Activated naive CD4-positive, alpha-beta T cell treated with anti-CD3 and anti-CD28 coated beads, Interleukin-2, amount 50 U/mL, for 72 hours (primary cell): ENCODE results near the gene OSBPL3. TPM values are rescaled to one million over a fixed set of nuclear protein-coding genes. Genes with fewer than 3 reads are reported as not detected.
"Not testable (repeated sequence)": the region's sequence is repeated elsewhere in the genome, so short reads cannot be mapped to it uniquely, and the experiment has no call there.

ENCODE experiments used
- ATAC-seq, 2 donors: fragments of 150-1000 bp; cut with Tn5 transposase; 2 replicates each; pipeline ENCODE4 v1.10.0; 2021; ENCODE audit warnings: mild to moderate bottlenecking in 2 of 2, moderate library complexity in 2 of 2
- DNase-seq, 2 donors: peaks; one replicate each; pipeline ENCODE4 v3.0.0; 2021 to 2022; ENCODE audit warnings: low spot score in 2 of 2
- H3K27ac Mint-ChIP-seq, 2 donors: one replicate each; pipeline ENCODE4 v1.8.0; 2022; ENCODE audit warnings: mild to moderate bottlenecking in 2 of 2, mixed read lengths in 2 of 2
- H3K36me3 Mint-ChIP-seq, 2 donors: one replicate each; pipeline ENCODE4 v1.8.0; 2022; ENCODE audit warnings: mixed read lengths in 2 of 2
- H3K9me3 Mint-ChIP-seq, 2 donors: one replicate each; pipeline ENCODE4 v1.8.0; 2022; ENCODE audit warnings: mixed read lengths in 2 of 2
- total RNA-seq, 2 donors: library from RNA; stranded (reverse); gene quantifications; one replicate each; pipeline ENCODE4 v1.2.3, GENCODE V29; 2022

OSBPL3 gene
- total RNA-seq, 2 donors from 2014 or later = 42.2 to 52.0 TPM

- ATAC-seq (peak; percentile 63 to 91), DNase-seq (no peak)
- H3K9me3 Mint-ChIP-seq = no peaks in the 10 kb centered on the region
- peak overlapping the region; percentile 82 to 84 for H3K27ac Mint-ChIP-seq
- H3K36me3 Mint-ChIP-seq = peaks cover 0 to 17% of the 10 kb centered on the region in 2 donors
These were observed 59.3 kb downstream of the OSBPL3 start for GRCh38 chr7:24920451-24921361.

- no peak for DNase-seq
- Mint-ChIP-seq H3K27ac (peak overlapping the region in 1 of 2 donors; percentile 59), H3K9me3 (no peaks in the 10 kb centered on the region), H3K36me3 (peaks cover 0 to 30% of the 10 kb centered on the region in 2 donors)
- peak in 1 of 2 donors; percentile 68 for ATAC-seq
These were observed 62.3 kb downstream of the OSBPL3 start for GRCh38 chr7:24917510-24918239.

GRCh38 chr7:24916463-24917040 is 63.4 kb downstream of the OSBPL3 start:
- H3K36me3 Mint-ChIP-seq = peaks cover 0 to 30% of the 10 kb centered on the region in 2 donors
- H3K27ac Mint-ChIP-seq = peak overlapping the region in 1 of 2 donors; percentile 48
- DNase-seq (no peak), ATAC-seq (peak in 1 of 2 donors; percentile 52)
- no peaks in the 10 kb centered on the region for H3K9me3 Mint-ChIP-seq

- Mint-ChIP-seq H3K36me3 (peaks cover 0 to 30% of the 10 kb centered on the region in 2 donors), H3K27ac (no peak overlapping the region), H3K9me3 (no peaks in the 10 kb centered on the region)
- ATAC-seq (no peak), DNase-seq (no peak)
These were observed 65.5 kb downstream of the OSBPL3 start for GRCh38 chr7:24914465-24914859.

GRCh38 chr7:24913801-24914464 is 66.0 kb downstream of the OSBPL3 start:
- DNase-seq = no peak
- H3K9me3 Mint-ChIP-seq = no peaks in the 10 kb centered on the region
- no peak for ATAC-seq
- H3K27ac Mint-ChIP-seq = no peak overlapping the region
- H3K36me3 Mint-ChIP-seq = peaks cover 0 to 30% of the 10 kb centered on the region in 2 donors

GRCh38 chr7:24912874-24913514 is 67.0 kb downstream of the OSBPL3 start:
- H3K9me3 Mint-ChIP-seq = no peaks in the 10 kb centered on the region
- no peak for DNase-seq
- H3K27ac Mint-ChIP-seq = no peak overlapping the region
- H3K36me3 Mint-ChIP-seq = peaks cover 0 to 21% of the 10 kb centered on the region in 2 donors
- no peak for ATAC-seq

GRCh38 chr7:24912424-24912823 is 67.6 kb downstream of the OSBPL3 start:
- DNase-seq (no peak), ATAC-seq (no peak)
- Mint-ChIP-seq H3K27ac (no peak overlapping the region), H3K36me3 (peaks cover 0 to 21% of the 10 kb centered on the region in 2 donors), H3K9me3 (no peaks in the 10 kb centered on the region)

- ATAC-seq (no peak), DNase-seq (no peak)
- Mint-ChIP-seq H3K27ac (no peak overlapping the region), H3K36me3 (peaks cover 0 to 17% of the 10 kb centered on the region in 2 donors), H3K9me3 (no peaks in the 10 kb centered on the region)
These were observed 68.8 kb downstream of the OSBPL3 start for GRCh38 chr7:24911213-24911603.

- Mint-ChIP-seq H3K9me3 (no peaks in the 10 kb centered on the region), H3K36me3 (peaks cover 0 to 13% of the 10 kb centered on the region in 2 donors), H3K27ac (peak overlapping the region; percentile 40 to 51)
- ATAC-seq (no peak), DNase-seq (no peak)
These were observed 69.3 kb downstream of the OSBPL3 start for GRCh38 chr7:24910551-24911212.

- Mint-ChIP-seq H3K27ac (no peak overlapping the region), H3K9me3 (peaks cover 0 to 4% of the 10 kb centered on the region in 2 donors), H3K36me3 (peaks cover 4 to 13% of the 10 kb centered on the region in 2 donors)
- DNase-seq (no peak), ATAC-seq (no peak)
These were observed 71.3 kb downstream of the OSBPL3 start for GRCh38 chr7:24908727-24909126.

- peak in 1 of 2 donors; percentile 1 for ATAC-seq
- Mint-ChIP-seq H3K27ac (no peak overlapping the region), H3K9me3 (peaks cover 1 to 6% of the 10 kb centered on the region in 2 donors), H3K36me3 (peaks cover 5 to 17% of the 10 kb centered on the region in 2 donors)
- DNase-seq = no peak
These were observed 71.8 kb downstream of the OSBPL3 start for GRCh38 chr7:24908166-24908565.

- Mint-ChIP-seq H3K36me3 (peaks cover 9 to 21% of the 10 kb centered on the region in 2 donors), H3K27ac (no peak overlapping the region), H3K9me3 (peaks cover 4 to 8% of the 10 kb centered on the region in 2 donors)
- peak in 1 of 2 donors; percentile 48 for DNase-seq
- peak; percentile 82 to 94 for ATAC-seq
These were observed 72.6 kb downstream of the OSBPL3 start for GRCh38 chr7:24907311-24907886.

GRCh38 chr7:24905996-24906770 is 73.8 kb downstream of the OSBPL3 start:
- Mint-ChIP-seq H3K9me3 (peaks cover 4 to 8% of the 10 kb centered on the region in 2 donors), H3K36me3 (peaks cover 9 to 21% of the 10 kb centered on the region in 2 donors), H3K27ac (no peak overlapping the region)
- DNase-seq (peak in 1 of 2 donors; percentile 61), ATAC-seq (peak in 1 of 2 donors; percentile 50)

- DNase-seq, ATAC-seq, H3K27ac Mint-ChIP-seq, H3K9me3 Mint-ChIP-seq: not testable (repeated sequence)
- H3K36me3 Mint-ChIP-seq = peaks cover 9 to 21% of the 10 kb centered on the region in 2 donors
These were observed 76.0 kb downstream of the OSBPL3 start for GRCh38 chr7:24903992-24904391.
